Dermis microvascular lymphatic vessel endothelial cell (primary cell): ENCODE data around the gene APRT. TPM values are rescaled to one million over a fixed set of nuclear protein-coding genes. Genes with fewer than 3 reads are reported as not detected.
"Not testable (repeated sequence)": the region's sequence is repeated elsewhere in the genome, so short reads cannot be mapped to it uniquely, and the experiment has no call there.

Experiments used
- DNase-seq, 2 donors: peaks; one replicate each; pipeline versions ENCODE4 v3.0.0 to v3.0.0-alpha.2; 2010; ENCODE audit warnings: low read depth in 2 of 2
- total RNA-seq: library from RNA; depleted of rRNA; stranded (reverse); fragments of >200 nt; gene quantifications from 2 replicates; pipeline ENCODE4 v1.2.1, GENCODE V29; 2014

APRT gene
- total RNA-seq, 1 donor from 2014 or later = 128 TPM

DNA sequence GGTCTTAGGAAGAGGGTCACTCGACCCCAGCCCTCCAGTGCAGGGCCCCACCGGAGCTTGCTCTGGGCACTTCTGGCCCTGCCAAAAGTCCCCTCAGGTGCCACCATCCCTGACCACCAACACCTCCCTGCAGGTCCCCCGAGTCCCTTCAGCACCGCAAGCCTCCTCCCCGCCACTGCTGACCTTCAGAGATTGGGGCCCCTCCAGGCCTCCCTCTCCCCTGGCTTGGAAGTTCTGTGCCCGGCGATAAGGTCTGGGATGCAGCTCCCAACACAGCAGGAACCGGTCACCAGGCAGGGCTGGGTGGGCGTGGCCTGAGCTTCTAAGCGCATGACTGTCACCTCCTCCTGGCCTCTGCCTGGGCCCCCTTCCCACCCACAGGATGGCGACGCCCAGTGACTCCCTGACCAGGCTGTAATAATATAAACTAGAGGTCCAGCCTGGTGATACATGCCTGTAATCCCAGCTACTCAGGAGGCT, 37.9 kb downstream of the APRT start:
- peak; percentile 60 to 83 for DNase-seq

DNA sequence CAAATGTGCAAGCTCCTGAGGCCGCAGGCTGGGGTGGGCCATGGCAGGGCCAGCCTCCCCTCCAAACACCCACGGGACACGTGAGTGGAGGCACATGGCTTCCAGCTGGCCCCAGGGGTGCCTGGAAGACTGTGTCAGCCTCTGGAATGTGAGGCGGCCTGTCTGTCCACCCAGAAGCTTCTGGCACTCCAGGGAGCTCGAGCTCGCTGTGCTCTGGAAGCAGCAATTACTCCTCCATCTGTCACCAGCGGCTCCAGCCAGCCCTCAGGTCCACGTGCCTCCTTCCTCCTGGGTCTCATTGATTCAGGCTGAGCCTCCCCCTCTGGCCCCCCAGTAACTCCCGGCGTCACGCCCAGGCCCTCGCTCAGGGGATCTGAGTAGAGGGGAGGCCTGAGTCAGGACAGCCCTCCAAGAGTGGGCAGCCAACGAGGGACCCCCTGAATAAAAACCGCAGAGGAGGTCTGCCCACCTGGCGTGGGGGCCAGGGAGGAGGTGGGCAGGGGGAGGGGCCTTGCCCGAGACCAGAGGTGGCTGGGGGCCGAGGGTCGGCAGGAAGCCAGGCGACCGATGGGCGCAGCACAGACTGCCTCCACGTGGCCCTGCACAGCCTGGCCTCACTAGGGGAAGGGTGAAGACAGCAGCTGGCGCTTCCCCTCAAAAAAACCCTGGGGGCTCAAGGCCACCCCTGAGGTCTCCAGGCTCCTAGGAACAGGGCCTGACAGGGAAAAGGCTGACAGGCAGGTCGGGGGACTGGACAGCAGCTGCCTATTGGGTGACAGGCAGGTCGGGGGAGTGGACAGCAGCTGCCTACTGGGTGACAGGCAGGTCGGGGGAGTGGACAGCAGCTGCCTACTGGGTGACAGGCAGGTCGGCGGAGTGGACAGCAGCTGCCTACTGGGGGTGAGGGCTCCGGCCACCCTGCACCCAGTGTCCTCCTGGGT, 38.6 kb downstream of the APRT start:
- DNase-seq = no peak

DNA sequence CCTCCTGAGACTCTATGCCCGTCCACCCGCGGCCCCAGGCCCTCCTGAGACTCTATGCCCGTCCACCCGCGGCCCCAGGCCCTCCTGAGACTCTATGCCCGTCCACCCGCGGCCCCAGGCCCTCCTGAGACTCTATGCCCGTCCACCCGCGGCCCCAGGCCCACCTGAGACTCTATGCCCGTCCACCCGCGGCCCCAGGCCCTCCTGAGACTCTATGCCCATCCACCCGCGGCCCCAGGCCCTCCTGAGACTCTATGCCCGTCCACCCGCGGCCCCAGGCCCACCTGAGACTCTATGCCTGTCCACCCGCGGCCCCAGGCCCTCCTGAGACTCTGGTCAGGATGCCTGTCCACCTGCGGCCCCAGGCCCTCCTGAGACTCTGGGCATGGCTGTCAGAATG, 39.9 kb downstream of the APRT start:
- not testable (repeated sequence) for DNase-seq

DNA sequence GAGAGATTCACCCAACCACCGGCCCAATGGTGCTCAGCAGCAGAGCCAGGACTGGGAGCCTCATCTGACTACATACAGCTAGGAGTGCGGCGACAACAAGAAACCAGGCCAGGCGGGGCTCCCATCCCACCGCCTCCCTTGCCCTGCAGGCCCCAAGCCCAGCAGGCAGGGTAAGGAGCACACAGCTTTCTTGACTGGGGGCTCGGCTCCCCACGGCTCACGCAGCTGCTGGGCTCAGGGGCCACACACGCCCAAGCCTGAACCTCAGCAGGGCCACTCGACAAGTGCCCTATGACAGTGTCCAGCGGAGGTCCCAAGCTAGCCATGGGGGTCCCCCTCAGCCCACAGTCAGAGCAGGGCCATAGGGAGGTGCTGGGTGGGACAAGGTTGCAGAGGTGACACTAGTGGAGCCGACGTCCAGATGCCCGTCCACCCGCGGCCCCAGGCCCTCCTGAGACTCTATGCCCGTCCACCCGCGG, 40.4 kb downstream of the APRT start:
- DNase-seq = no peak

DNA sequence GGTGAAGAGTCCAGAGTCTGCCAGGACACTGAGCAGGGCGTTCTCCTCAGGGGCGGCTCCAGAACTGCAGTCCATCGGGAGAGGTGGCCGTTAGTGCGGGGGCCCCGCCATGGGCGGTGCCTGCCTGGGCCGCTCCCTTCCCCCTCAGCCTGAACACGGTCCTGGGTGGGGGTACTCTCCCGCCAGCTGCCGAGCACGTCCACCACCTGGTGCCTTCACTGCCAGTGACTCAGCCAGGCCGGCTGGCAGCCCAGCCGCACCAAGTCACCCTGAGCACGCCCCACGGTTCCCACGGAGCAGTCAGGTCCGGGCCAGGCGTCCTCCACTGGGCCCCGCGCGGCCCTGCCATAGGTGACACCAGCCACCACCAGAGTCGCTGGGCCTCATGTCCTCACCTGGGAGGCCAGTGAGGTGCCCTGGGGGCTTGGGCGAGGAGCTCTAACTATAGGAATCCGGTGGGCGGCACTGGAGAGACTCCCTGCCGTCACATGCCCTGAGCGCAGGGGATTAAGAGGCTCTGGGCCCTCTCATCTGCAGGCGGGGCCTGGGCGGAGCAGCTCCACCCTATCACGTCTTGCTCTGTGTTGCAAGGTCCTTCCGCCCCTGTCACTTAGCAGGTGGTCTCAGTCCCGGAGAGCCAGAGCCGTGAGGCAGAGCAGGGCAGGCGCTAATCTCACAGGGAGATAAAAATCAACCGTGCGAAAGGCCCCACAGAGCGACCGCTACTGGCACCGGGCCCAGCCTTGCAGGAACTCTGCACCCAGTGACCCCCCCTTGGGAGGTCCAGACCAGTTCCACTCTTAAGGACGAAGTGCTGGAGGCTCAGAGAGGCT, 41.1 kb downstream of the APRT start:
- peak in 1 of 2 donors; percentile 70 for DNase-seq

DNA sequence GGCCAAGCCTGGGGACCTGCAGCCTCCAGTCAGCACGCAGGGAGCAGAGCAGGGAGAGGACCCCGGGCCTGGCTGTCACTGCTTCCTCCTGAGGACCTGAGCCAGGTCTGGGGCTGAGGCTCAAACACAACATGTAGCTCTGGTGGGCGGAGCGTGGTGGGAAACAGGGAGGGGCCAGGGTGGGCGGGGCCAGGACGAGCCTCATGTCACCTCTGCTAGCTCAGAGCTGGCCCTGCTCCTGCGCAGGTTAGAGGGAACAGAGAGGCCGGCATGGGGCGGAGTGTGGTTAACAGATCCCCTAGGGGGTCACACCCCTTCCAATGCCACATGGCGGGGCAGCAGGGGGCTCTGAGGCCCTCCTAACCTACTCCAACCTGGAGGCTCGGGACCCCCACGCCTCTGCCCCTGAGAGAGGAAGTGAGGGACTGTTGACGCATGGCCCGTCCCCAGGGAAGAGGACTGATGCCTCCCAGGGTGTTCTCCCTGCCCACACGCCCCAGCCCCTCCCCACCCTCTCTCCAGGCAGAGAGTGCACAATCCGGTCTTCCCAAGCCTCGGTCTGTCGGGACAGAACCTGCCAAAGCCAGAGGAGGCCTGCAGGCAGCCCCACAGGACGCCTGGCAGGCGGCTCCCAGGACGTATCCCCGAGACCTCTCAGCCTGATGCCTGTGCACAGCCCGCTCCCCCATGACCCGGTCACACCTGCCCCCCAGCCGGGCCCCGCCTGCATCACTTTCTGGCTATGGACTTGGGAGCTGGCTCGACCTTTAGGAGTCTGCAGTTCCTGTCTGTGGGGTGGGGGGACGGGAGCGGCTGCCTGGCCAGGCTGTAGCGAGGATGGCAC, 41.9 kb downstream of the APRT start:
- peak in 1 of 2 donors; percentile 69 for DNase-seq

DNA sequence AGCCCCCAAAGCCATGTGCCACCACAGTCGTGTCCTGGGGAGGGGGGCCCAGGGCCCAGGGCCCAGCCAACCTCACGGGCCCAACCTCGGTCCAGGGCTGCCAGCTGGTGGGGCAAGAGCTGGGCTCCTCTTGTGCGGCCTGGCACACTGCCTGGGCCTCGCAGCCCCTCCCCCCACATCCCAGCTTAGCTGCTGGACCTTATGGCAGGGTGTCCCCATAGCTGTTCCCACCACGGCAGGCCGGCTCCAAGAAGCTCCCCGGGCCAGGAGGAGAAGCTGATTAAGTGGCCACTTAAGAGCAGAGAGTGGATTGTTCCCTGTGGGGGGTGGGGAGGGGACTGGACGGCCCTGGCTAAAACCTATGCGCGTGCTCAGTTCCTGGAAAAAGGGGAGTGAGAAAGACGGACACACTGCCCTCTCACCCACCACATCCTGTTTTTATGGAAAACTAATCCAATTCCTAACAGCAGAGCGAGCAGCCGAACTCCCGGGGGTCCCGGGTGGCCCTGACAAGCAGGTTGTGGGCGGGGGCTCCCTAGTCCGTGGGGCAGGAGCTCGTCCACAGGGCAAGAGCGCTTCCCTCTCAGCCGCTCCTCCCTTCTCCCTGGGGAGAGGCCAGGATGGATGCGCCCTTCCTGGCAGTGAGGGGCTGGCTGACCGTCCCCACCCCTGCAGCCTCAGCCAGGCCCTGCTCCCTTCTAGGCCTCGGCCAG, 43.5 kb downstream of the APRT start:
- peak; percentile 77 to 93 for DNase-seq

DNA sequence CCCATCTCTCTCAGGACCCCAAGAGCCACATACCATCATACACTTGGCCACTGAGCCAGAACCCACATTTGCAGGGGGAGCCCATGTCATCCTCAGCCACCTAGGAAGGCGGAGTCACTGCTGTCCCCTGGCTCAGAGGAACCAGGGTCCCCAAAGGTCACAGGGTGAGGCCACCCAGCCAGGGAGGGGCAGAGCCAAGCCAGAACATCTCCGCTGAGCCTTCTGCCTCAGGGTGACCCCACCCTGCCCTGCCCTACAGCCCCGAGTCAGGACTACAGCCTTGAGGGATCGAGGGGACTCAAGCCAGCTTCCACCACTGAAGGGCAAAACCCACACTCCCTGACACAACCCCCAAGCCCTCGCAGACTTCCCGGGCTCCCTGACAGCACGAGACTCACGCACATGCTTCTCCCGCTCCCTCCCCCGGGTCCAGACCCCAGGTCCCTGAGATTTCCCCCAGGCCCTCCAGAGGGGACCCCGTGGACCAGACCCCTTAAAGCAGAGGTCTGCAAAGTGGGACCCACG, 44.1 kb downstream of the APRT start:
- DNase-seq = no peak

DNA sequence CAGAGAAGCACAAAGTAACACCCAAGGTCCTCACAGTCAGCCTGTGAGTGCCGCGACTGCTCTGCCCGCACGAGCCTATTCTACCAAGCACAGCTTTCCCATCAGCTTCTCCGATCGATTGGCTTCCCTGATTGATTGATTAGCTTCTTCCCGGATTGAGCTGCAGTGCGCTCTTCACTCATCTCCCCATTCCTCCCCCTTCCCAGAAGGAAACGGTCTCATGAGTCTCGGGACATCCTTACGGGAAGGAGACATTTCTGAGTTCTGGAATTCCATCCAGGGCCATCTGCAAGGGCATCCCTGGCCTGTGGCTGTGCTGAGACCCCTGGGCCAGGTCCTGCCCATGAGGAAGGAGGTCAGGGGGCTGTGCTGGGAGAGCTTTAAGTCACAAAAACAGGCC, 44.8 kb downstream of the APRT start:
- DNase-seq = no peak

DNA sequence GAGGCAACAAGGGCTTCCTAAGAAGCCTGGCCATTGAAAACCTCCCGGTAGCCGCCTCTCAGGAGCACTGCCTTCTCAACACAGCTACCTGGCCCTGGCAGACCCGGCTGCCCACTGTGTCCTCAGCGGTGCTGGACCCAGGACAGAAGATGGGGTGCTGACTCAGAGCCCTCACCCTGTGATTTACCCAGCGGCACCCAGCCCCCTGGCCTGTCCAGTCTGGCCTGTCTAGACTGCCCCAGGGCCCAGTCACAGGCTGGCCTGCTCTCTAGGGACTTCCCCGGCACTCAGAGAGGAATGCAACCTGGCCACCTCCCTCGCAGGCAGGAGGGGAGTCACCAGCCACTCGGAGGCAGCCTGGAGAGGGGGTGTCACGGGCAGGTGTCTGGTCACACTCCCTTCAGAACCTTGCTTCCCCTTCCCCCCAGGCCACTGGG, 46.8 kb downstream of the APRT start:
- DNase-seq = peak in 1 of 2 donors; percentile 52

DNA sequence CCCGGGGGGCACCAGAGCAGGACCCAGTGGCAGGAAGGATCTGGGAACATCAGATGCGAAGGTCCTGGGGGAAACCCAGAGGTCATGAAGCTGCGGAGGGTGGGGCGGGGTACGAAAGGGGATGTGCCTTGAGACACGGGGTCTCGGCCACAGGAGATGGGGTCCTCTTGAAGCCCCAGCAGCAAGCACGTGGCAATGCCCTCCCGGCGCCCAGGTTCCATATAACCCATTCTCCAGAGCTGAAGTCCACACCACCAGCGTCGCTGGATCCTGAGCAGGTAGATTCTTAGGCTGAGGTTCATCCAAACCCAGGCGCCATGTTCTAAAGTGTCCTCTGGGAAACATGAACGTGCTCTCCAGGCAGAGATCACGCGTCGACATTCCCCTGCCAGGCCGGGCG, 47.6 kb downstream of the APRT start:
- no peak for DNase-seq

DNA sequence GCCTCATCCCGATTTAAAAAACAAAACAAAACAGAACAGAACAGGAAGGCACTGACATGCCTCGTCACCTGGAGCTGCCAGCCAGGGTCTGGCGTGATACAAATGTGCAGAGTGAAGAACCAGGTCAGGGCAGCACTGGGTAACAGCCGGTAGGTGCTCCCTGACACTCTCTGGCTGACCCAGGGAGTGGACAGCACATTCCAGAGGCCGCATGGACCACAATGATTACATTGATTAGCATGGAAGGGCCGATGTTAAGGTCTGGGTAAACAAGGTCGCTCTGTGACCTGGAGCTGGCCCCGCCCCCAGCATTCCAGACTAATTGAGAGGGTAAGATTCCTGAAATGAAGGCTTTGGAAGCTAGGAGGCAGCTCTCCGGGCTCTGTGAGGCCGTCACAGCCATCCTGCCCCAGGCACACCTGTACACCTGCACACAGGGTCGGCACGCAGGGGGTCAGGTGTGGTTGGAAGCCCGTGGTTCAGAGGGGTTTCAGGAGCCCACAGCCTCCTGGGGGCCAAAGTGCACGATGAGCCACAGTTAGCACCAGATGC, 48.1 kb downstream of the APRT start:
- peak; percentile 77 to 97 for DNase-seq

DNA sequence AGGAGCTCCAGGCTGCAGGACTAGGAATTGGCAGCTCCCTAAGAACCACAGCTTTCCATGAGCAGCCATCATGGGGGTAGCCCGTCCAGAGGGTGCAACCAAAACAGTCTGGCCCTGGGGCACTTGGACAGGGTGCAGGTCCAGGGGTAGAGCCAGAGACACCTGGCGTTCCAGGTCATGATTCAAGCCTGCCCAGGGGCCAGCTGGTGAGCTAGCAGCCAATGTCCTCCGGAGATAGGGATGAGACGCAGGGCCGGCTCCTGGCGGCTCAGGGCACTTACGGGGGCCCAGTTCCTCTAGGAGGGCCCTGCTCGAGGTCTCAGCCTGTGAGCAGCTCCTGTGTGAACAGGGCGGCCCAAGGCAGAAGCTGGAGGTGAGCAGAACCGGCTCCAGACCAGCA, 48.8 kb downstream of the APRT start:
- no peak for DNase-seq

DNA sequence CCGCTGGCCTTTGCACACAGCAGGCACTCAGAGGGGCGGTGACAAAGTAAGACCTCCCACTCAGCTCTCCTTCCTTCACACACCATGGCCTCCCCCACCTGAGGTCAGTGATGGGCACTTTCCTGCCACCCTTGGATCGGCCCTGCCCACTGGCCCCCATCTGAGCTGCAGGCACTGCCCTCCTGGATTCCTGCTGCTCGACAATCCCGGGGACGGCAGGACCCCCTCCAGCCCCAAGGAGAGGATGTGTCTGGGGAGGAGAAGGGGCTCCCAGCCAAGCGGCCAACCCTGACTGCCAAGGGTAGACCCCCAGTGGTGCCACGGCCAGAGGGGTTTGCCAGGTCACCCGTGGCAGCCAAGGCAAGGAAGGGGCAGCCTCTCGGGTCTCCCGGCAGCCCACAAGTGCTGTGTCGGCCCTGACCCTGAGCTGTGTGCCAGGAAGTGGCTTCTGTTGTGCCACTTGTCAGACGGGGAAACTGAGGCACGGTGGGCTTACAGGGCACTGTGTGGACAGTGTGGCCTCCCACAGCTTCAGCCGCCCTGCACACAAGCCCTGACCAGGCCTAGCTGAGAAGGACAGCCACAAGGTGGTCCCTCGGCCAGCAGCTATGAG, 49.4 kb downstream of the APRT start:
- DNase-seq = no peak

DNA sequence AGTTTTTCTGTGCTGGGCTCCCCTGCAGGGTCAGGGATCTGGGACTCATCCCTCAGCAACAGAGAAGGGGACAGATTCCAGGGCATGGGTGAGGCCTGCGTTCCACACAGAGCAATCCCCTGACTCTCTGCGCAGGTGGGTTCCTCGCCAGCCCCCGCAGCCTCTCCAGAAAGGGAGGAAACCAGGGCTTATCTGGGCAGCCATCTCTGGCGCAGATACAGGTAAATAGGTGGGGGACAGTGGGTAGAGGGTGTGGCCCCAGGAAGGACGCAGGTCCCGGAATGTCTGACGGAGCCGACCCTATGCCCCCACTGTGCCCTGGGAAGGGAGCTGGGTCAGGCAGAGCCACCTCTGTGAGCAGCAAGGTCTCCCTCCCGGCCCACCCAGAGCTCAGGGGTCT, 49.9 kb downstream of the APRT start:
- DNase-seq = no peak

DNA sequence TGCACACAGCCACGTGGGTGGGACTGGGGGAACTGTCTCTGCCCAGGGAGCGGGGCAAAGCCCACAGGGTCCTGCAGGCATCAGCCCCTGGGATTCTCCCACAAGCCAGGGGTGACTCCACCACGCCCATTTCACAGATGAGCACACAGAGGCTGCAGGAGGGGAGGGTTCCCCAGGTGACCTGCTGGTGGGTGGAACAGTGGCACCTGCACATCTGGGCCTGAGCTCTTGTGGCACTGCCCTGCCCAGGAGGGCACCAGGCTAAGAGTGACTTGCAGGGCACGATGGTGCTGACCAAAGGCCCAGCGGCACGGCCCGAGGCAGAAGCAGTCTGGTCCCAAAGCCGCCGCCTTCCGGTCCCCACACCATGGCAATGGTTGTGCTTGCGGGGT, 50.6 kb downstream of the APRT start:
- DNase-seq = no peak

DNA sequence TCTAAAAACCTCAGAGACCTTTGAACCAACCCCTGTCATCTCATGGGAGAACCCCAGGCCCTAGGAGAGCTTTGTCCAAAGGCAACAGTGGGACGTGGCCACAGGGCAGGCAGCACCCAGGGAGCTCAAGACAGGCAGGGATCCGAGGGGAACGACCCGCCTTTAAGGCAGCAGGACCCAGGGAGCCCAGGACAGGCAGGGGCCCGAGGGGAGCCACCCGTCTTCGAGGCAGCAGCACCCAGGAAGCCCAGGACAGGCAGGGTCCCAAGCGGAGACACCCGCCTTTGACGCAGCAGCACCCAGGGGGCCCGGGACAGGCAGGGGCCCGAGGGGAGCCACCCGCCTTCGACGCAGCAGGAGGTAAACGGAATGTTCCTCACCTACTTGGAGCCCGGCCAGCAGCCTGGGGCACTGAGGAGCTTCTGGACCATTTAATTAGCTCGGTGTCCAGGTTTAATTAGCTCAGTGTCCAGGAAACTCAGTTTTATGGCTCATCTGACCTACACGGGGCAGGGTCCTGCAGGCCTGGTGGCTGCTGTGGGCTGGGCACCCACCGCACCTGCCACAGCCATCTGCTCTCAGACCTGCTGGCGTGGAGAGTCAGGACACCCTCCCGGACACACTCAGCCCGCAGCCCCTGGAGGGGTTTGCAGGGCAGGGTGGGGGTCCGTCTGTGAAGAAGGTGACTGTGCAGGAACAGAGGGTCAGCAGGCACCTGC, 51.1 kb downstream of the APRT start:
- DNase-seq = no peak

DNA sequence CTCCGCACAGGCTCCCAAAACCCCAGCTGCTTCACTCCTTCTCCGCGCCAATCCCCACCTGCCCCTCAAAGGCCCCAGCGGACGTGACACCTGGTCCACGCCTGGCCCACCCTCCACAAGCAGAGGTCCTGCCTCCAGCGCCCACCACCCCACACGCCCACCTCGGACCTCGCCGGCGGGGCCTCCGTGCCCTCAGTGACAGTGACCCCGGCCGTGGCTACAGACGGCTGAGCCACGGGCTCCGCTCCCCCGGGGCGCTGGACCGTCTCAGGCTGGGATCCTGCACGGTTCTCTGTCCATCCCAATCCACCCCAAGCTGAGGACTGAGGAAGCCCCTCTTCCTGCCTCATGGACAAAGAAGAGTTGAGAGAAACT, 51.8 kb downstream of the APRT start:
- DNase-seq = no peak
